GM21367 (cell line): ENCODE measurements around the gene KIAA1614.
A peak's percentile ranks its signal among the peaks of the same experiment; 100 is the strongest.

Source experiments
- ATAC-seq: cut with Tn5 transposase; IDR thresholded peaks from one replicate; pipeline ENCODE4 v1.9.1; 2021; ENCODE audit not compliant: unreplicated experiment

The KIAA1614 gene

DNA sequence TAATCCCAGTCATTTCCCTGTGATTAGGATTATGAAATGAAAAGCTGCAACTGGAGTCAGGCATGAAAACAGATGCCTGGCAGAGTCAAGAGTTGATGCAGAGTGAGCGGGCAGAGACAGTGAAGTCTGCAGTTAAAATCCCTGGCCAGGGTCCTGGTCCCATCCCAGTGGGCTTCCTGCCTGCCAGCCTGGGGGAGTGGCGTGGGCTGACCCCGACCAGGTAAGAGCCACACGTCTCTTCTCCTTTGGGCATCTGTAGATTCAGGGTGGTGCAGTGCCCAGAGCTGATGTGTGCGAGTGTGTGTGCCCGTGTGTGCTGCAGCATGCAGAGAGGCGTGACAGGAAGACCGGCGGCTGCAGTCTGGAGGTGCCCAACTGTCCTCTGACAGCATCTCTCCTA is 6.2 kb upstream of the KIAA1614 start:
- ATAC-seq: no peak

DNA sequence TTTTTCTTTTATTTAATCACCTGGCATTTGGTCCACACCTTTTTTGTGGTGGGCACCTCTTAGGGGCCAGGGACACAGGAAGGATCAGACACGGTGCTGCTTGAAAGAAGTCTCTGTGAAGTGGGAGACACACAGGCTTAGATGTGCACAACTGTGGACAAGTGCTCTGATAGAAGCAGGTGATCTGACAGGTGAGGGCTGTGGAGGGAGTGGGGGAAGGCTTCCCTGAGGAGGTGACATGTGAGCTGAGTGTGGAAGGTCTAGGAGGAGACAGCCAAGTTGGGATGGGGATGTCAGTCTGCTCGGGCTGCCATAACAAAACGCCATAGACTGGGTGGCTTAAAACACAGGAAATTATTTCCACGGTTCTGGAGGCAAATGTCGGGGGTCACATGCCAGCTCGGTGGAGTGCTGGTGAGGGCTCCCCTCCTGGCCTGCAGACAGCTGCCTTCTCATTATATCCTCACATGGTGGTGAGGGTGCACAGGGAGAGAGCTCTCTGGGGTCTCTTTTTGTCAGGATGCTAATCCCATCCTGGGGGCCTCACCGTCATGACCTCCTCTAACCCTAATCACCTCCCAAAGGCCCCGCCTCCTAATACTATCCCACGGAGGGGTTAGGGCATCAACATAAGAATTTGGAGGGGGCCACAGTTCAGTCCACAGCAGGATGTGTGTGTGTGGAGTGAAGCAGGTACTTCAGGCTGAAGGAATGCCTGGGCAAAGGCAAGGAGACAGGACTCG is 5.2 kb upstream of the KIAA1614 start:
- ATAC-seq: no peak

DNA sequence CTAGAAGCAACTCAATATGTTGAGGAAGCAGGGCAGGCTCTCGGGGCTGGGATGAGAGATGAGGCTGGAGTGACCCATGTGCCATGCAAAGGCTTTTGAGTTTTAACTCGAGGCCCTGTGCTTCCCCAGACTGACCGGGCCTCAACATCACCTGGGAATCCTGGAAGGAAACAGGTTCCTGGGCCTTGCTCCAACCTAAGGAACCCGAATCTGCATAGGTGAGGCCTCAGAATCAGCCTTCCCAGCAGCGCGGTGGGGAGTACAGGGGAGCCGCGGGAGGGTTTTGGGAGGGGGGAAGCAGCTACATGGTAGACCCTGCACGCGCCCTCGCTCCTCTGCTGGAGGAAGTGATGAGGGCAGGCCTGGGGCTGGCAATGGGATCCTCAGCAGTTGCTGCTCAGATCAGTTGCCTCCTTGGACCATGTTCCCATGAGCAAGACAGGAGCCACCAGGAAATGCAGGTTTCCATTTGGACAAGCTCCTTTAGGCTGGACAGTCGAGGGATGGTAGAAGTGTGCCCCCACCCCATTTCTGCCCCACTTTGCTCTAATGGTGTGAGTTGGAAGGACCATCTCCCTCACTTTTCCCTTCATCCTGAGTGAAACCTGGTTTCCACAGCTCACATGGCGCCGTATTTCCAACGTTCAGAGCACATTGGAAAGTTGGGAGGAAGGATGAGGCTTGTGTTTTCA is 4.5 kb upstream of the KIAA1614 start:
- no peak for ATAC-seq

DNA sequence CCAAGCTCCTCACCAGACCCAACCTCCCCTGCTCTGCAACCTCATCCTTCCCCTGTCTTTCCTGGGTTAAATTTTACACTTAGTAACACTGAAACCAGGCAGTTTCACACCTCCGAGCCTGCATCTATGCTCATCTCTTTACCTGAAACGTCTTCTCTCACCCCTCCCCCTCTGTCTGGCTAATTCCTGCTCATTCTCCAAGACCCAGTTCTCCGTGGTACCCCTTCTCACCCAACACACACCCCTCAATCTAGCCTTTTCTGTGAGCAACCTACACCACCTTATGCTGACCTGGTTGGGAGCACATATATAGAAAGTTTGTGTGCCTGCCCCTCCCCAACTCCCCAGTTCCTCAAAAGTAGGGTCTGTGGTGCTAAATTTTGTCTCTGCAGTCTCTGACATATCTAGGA is 3.7 kb upstream of the KIAA1614 start:
- ATAC-seq: peak; percentile 34

DNA sequence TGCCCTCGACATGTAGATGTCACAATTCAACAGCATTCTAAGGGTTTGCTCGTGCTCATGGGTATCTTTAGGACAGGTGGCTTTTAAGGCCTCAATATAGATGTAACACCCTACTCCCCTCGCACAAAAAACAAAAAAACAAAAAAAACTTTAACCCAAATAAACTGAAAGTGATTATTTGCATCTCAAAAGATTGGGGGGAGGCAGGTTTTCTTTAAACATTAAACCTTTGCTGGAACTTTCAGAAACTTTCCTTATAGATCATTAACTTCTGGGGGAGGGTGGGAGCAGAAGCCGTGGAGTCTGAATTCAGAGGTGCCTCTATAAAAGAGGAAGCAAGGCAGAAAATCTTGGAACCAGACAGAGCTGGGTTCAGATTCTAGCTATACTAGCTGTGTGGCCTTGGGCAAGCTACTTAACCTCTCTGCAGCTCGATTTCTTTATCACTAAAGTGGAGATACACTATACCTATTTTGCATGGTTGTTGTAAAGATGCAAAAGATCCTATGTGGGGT is 3.2 kb upstream of the KIAA1614 start:
- ATAC-seq: peak; percentile 34

DNA sequence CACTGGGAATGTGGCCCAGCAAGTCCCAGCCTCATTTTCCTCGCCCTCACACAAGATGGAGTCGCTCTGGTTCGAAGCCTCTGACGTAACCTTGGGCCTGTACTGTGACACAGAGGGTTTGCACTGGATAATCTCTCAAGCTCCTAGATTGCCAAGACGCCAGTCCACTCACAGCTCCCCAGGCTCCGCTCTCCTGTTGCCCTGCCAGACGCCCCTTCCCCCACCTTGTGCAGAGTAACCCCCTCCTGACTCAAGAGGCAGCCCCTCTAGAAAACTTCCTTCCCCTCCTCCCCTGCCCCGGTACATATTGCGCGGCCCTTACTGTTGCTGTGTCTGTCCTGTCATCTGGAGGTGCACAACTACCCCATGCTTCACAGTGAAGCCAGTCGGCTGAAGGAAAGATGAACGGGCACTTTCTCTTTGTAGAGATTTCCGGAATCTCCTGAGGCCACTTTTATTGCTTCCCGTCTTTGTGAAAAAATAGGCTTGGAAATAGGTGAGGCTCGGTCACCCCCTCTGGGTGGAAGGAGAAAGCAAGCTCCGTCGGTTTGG is 981 bp upstream of the KIAA1614 start:
- ATAC-seq: no peak

DNA sequence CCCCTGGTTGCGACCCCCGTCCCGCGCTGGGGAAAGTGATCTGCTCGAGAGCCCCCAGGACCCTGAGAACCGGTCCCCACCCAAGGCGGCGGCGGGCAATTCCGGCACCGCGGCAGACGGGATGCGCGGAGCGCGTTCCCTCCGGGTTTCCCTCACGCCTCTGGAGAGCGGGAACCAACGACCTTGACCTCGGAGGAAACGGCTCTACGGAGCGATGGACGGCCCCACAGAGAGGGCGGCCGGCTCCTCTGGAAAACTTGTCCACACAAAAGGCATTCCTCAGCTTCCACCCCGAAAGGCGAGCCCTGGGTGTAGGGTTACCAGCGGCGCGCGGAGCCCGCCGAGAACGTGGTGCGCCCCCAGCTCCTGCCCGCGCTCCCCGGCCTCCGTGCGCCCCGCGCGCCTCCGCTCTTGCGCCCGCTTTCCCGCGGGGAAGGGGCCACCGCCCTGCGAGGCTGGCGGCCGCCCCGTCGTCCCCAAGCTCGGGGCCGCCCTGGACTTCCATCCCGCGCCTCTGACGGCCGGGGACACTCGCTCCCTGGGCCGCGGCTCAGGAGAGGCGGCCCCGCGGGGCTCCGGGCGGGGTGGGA is 391 bp upstream of the KIAA1614 start:
- no peak for ATAC-seq

DNA sequence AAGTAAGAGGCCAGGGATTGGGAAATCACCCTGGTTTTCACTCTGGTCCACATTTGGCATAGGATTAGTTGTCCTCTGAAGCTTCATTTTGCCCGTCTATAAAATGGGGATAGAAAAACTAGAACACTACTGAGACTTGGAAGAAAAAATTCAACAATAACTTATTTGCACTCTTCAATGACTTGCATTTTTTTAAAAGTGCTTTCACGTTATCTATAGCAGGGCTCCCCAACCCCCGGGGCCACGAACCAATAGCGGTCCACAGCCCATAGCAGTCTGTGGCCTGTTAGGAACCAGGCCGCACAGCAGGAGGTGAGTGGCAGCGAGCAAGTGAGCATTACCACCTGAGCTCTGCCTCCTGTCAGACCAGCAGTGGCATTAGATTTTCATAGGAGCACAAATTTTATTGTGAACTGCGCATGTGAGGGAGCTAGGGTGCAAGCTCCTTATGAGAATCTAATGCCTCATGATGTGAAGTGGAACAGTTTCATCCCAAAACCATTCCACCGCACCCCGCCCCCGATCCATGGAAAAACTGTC is 2.8 kb downstream of the KIAA1614 start:
- ATAC-seq: no peak

DNA sequence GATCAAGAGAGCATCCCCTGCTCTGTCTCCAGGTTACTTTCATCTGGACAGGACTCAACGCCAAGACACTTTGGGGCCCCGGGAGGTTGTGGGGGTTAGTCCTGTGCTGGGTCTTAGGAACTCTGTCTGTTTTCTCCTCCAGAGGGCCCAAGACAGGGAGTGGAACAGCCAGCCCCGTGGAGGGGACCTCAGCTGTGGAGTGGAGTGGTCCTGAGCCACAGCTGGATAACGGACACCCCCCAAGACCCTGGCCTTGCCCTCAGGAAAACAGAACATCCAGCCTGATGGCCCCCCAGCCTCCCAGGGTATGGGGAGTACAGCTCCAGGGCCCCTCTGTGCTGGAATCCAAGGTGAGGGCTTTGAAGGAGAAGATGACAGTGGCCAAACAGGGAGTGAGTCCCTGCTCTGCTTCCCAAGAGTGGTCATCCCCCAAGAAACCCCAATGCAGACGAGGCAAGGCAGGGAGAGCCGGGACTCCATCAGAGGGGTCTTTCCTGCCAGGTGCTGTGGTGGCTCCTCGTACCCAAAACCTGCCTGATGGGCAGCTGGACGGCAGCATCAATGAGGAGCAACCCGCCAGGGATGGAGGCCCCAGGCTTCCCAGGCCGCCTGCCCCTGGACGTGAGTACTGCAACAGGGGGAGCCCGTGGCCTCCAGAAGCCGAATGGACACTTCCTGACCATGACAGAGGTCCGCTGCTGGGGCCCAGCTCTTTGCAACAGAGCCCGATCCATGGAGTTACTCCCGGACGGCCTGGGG is 3.5 kb downstream of the KIAA1614 start:
- no peak for ATAC-seq

DNA sequence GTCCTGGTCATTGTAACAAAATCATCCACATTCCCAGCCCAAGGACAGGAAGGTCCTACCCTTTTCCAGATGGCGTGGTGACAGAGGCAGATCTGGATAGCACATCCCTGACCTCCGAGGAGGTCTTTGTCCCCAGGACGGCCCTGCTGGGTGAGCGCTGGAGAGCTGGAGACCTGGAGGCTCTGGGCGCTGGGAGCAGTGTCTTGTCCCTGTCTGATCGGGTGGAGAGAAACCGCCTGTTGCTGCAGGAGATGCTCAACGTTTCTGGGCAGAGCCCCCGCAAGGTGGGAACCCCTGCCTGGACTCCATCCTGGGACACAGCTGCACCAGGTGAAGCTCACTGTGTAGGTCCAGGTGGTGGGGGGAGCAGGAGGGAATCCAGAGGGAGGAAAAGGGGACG is 4.1 kb downstream of the KIAA1614 start:
- no peak for ATAC-seq

DNA sequence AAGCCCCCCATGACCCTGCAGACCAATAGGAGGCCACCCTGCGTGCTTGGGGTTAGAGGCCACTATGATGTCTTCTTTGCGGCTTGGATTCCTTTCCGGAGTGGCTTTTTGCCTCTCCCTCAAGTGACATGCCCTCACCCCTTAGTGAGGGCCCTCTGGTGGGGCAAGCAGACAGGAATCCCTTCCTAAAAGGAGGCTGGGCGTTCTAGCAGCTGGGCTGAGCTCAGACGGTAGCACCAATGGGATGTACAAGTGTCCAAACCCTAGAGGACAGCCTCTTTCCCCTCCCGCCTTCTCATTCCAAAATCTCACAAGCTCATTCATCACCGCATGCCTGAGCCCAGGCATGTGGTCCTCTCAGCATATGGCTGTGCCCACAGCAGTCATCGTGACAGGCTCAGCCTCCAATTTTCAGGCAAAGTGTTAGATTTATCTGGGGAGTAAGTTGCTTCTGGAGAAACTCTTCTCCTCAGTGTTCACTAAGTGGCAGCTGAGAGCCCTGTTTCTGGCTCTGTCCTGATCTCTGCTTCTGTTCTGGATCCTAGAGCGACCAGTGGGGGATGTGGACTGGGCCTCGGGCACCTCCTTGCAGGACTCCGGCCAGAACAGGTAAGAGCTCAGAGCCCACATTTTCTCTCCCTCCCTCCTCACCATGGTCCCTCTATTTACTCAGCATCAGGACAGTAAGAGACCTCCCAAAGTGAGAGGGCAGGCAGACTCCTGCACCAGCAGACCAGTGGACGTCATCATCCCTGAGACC is 4.8 kb downstream of the KIAA1614 start:
- ATAC-seq: no peak

DNA sequence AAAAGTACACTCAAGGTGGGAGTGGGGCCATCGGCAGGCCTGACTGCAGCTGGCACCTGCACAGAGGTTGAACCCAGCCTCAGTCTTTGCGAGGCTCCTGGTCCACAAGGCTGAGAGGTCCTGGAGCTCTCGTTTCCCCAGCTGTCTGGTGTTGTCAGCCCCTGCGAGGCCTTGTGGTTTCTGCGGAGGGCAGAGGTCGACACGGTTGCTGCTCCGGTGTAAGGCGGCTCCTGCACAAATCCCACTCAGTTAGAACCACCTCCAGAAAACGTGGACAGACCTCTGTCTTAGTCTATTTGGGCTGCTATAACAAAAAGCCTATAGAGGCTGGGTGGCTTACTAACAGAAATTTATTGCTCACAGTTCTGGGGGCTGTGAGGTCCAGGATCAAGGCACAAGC is 5.8 kb downstream of the KIAA1614 start:
- no peak for ATAC-seq

DNA sequence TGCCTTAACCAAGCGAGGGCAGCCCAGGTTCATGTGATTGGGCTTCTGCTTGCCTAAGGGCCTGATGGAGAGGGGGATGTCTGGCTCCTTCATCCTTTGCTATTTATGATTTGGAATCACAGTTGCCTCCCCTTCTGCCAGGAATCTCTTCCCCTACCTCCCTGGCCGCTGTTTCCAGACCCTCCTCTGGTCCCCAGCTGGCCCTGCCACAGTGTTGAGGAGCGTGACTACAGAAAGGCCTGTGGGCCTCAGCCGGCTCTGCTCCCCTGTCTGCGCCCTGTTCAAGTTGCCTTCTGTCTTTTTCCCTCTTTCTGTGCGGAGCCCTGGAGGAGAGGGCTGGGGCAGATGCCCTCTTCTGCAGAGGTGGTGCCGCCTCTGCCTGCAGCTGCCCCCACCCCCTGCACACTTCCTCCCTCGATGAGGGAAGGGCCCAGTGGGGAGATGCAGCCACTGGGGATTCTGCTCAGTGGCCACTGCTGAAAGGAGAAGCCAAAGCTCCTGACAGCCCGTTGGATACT is 6.5 kb downstream of the KIAA1614 start:
- ATAC-seq: no peak

DNA sequence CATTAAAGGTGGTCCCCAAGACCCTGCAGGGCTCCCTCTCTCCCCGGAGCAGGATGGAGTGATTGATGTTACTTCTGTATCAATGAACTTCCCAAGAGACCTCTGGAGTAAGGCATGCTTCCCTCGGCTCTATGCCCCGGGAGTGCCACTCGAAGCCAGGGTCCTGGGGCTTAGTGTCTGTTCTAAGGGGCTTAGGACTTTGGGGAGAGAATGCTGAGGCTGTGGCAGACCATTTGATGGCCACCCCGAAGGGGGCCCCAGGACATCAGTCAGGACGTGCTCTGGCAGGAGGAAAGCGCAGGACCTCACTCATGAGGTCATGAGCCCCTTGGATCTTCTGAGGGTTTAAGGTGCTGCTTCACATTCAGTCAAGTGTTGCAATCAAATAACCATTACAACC is 7.5 kb downstream of the KIAA1614 start:
- no peak for ATAC-seq

DNA sequence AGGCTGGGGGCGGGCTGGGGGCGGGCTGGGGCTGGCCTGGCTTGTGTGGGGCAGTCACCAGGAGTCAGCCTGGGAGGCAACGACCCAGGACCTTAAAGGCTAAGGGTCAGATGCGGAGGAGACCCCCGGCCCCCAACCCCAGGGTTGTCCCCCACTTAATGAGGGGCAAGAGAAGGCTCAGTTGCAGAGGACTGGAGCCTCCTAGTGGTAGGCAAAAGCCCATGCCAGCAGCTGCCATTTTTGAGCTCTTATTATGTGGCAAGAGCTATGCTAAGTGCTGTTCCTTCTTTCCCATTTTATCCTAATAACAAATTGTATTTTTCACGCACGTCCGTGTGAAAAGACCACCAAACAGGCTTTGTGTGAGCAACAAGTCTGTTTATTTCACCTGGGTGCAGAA is 8.0 kb downstream of the KIAA1614 start:
- ATAC-seq: no peak

DNA sequence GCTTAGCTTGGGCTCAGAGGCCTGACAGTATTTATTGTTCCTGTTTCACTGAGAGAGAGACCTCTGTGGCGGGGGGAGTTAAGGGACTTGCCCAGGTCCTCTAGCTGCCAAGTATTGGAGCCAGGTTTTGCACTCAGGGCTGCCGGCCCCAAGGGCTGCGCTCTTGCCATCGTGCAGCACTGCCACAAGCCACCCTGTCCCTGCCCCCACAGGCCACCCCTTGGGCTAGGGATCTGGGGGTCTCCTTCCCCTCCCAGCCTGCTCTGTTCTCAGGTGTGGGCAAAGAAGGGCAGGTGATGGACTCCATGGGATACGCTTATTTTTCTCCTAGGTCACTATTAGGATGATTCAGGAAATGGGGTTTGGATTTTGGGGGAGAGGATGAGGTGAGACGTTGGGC is 8.7 kb downstream of the KIAA1614 start:
- no peak for ATAC-seq

DNA sequence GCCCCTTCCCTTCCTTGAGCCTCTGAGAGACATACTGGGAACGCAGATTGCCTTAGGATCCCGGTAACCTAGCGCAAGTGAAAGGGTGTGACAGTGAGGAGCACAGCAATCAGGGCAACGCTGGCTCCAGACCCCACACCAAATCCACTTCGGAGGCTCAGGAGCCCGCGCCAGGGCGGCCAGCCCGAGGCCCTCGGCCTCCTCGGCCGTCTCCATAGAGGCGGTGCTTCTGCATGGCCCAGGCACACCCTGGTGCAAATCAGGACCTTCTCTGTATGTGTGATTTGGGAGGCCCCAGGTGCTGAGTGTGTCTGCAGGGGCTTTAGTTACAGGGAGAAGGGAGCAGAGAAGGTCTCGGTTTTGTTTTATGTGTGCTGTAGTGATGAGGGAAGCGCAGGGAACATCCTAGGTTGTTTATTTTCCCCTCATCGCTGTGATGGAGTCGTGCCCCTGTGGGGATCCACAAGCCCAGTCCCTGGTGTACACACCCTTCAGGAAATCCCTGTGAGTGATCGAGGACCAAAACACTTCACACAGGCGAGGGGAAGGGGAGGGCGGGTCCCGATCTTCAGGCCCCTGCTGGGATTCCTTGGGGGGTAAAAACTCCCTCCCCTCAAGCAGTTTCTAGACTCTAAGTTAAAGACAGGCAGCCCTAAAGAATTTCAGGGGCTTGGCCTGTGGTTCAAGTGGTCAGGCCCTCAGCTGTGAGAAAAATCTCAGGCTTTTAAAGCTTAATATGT is 9.4 kb downstream of the KIAA1614 start:
- ATAC-seq: no peak

DNA sequence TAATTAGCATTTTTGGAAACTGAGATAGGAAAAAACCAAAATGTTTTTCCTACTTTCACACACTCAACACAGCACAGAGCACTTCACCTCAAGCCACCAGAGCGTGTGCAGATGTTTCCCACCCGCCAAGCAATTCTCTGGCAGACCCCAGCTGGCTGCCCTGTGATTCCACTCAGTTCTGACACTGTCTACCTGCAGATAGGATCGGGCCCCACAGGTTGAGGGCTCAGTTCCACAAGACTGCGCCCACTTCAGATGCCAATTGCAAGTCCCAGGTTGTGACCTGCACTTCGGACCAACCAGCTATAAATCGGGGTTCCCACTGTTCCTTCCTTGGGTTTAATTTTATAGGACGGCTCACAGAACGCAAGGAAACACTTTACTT is 9.9 kb downstream of the KIAA1614 start:
- no peak for ATAC-seq
